Right lobe of liver (tissue), 6 donors: Measurements from ENCODE around the gene CRYBG1. TPM values are rescaled to one million over a fixed set of nuclear protein-coding genes. Genes with fewer than 3 reads are reported as not detected.

ENCODE experiments used
- ATAC-seq, 4 donors: fragments of 200-7000 bp; cut with Tn5 transposase; one replicate each; pipeline ENCODE4 v1.9.1; 2020; ENCODE audit warnings: mild to moderate bottlenecking in 4 of 4, moderate library complexity in 4 of 4
- DNase-seq, 3 donors: peaks; one replicate each; pipeline ENCODE4 v3.0.0-alpha.2; 2020
- H3K27ac ChIP-seq, 3 donors: fragments of 200-600 bp; one replicate each; pipeline ENCODE4 v1.8.0; 2022
- H3K27me3 ChIP-seq, 2 donors: fragments of 200-600 bp; one replicate each; pipeline ENCODE4 v1.8.0; 2022
- H3K36me3 ChIP-seq, 4 donors: fragments of 200-600 bp; sonication (generic) in 1 of 4; one replicate each; pipeline versions ENCODE4 v1.5.1 to v1.8.0; 2017 to 2022; ENCODE audit warnings: control low read depth in 1 of 4
- H3K4me1 ChIP-seq, 4 donors: fragments of 200-600 bp; sonication (generic) in 1 of 4; one replicate each; pipeline versions ENCODE4 v1.5.1 to v1.8.0; 2017 to 2022; ENCODE audit warnings: control low read depth in 1 of 4
- H3K4me3 ChIP-seq, 3 donors: fragments of 200-600 bp; one replicate each; pipeline ENCODE4 v1.8.0; 2022
- H3K9me3 ChIP-seq, 4 donors: fragments of 200-600 bp; sonication (generic) in 1 of 4; one replicate each; pipeline versions ENCODE4 v1.5.1 to v1.8.0; 2017 to 2022; ENCODE audit warnings: control low read depth in 1 of 4
- CTCF ChIP-seq, 4 donors: fragments of 200-600 bp in 3 of 4; fragments of 450-650 bp in 1 of 4; IDR thresholded peaks; one replicate each; pipeline versions ENCODE4 v1.5.1 to v1.8.0; 2016 to 2022; ENCODE audit warnings: antibody characterized with exemption in 4 of 4, mild to moderate bottlenecking in 2 of 4
- POLR2A ChIP-seq: fragments of 450-650 bp; IDR thresholded peaks from one replicate; pipeline ENCODE4 v1.6.1; 2017; ENCODE audit warnings: antibody characterized with exemption, mild to moderate bottlenecking
- WGBS: methylation state at CpG from one replicate; pipeline ENCODE4 v1.1.6; 2018; ENCODE audit warnings: low coverage, low lambda C conversion rate; ENCODE audit not compliant: insufficient coverage; ENCODE audit errors: missing lambda C conversion rate; 5-methylcytosine and 5-hydroxymethylcytosine counted together
- intact Hi-C, 2 donors: fragments of 100-400 bp; cut with DNase I; formaldehyde crosslinking; loops; one replicate each; pipeline versions ENCODE4 v1.11.2 to v1.14.1; 2022
- total RNA-seq, 6 experiments: library from RNA; depleted of rRNA in 2 of 6; stranded (reverse); fragments of >200 nt in 2 of 6; fragmentation: NEBNext Ultra II Directional in 3 of 6; extraction: Animal tissue kit (Norgen Biotek cat#: 25700) in 3 of 6; gene quantifications; one replicate each; pipeline versions ENCODE4 v1.1.0 to v1.2.4, GENCODE V29; 2016 to 2023
- donor health status: DM: no; HTN: yes; CAD: no.
- donor health status: DM: no; HTN: no; CAD: no.
- donor health status: DM: no; HTN: no; CAD: no.
- donor health status: DM: no; HTN: yes; CAD: no.
- donor health status: DM: no; HTN: yes; CAD: no.

CRYBG1 gene
- total RNA-seq, 6 experiments from 2014 or later: 6.8 to 10.9 (median 7.9) TPM

GRCh38 chr6:106476331-106477105, 116.0 kb downstream of the CRYBG1 start:
- Histone ChIP-seq H3K9me3 (no peaks in the 10 kb centered on the region), H3K4me1 (no peaks in the 10 kb centered on the region), H3K4me3 (no peak overlapping the region), H3K36me3 (no peaks in the 10 kb centered on the region), H3K27ac (no peak overlapping the region), H3K27me3 (no peaks in the 10 kb centered on the region)
- intact Hi-C loops: no loop called here
- DNase-seq: no peak
- TF ChIP-seq CTCF (IDR thresholded peaks at IDR 0.05) (no peak), POLR2A (no peak)
- ATAC-seq: no peak
- 72% methylated on average over 2 of the region's 2 CpGs for WGBS

DNA sequence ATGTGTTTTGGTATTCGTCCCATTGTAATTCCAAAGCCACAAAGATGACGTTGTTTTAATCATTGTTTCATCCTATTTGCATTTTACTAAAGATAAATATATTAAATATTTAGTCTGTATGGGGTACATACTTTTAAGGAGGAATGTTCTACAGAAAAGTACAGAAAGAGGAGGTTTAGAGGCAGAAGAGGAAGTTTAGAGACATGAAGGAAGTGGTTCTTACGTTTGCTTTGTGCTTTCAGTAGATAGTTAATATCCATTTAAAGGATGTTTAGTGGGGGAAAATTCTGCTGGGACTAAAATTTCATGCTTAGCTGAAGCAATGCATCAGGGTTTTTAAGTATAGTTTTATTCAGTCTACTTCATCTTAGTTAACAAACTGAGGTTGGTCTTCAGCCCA, 116.6 kb downstream of the CRYBG1 start:
- Histone ChIP-seq H3K4me3 (no peak overlapping the region), H3K27me3 (no peaks in the 10 kb centered on the region), H3K9me3 (no peaks in the 10 kb centered on the region), H3K36me3 (no peaks in the 10 kb centered on the region), H3K4me1 (no peaks in the 10 kb centered on the region), H3K27ac (no peak overlapping the region)
- 49% methylated on average over 3 of the region's 3 CpGs for WGBS
- intact Hi-C loops: no loop called here
- peak in 1 of 4 donors; percentile 42 for ATAC-seq
- TF ChIP-seq CTCF (IDR thresholded peaks at IDR 0.05) (no peak), POLR2A (no peak)
- no peak for DNase-seq

GRCh38 chr6:106477790-106478189, 117.3 kb downstream of the CRYBG1 start:
- intact Hi-C loops: no loop called here
- H3K36me3 ChIP-seq: no peaks in the 10 kb centered on the region
- no peaks in the 10 kb centered on the region for H3K27me3 ChIP-seq
- H3K9me3 ChIP-seq: no peaks in the 10 kb centered on the region
- TF ChIP-seq CTCF (IDR thresholded peaks at IDR 0.05): no peak
- TF ChIP-seq POLR2A: no peak
- no peak overlapping the region for H3K27ac ChIP-seq
- no peak overlapping the region for H3K4me3 ChIP-seq
- DNase-seq (no peak), ATAC-seq (no peak)
- WGBS: 72% methylated on average over 4 of the region's 6 CpGs
- H3K4me1 ChIP-seq: no peaks in the 10 kb centered on the region

DNA sequence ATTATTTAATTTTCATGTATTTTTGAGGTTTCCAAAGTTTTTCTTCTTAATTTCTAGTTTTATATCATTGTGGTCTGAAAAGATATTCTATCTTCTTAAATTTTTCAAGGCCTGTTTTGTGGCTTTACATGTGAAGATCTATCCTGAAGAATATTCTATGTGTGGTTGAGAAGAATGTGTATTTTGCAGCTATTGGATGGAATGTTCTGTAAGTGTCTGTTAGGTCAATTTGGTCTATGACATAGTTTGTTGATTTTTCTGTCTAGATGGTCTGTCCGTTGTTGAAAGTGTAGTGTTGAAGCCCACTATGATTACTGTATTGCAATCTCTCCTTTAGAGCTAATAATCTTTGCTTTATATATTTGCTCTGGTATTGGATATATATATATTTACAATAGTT, 125.7 kb downstream of the CRYBG1 start:
- no peak for ATAC-seq
- Histone ChIP-seq H3K27me3 (no peaks in the 10 kb centered on the region), H3K36me3 (no peaks in the 10 kb centered on the region), H3K4me3 (no peak overlapping the region), H3K9me3 (no peaks in the 10 kb centered on the region), H3K27ac (no peak overlapping the region), H3K4me1 (no peaks in the 10 kb centered on the region)
- no peak for TF ChIP-seq POLR2A
- no peak for TF ChIP-seq CTCF (IDR thresholded peaks at IDR 0.05)
- no peak for DNase-seq
- WGBS: 77% methylated on average over 1 of the region's 1 CpG
- intact Hi-C loops: no loop called here
